Gastrocnemius medialis (tissue), 4 donors: Measurements from ENCODE around the gene STOX2. TPM values are rescaled to one million over a fixed set of nuclear protein-coding genes. Genes with fewer than 3 reads are reported as not detected.
"Not testable (repeated sequence)": the region's sequence is repeated elsewhere in the genome, so short reads cannot be mapped to it uniquely, and the experiment has no call there.

Experiments
- ATAC-seq, 2 donors: fragments of 150-250 bp; one replicate each; pipeline ENCODE4 v1.9.1; 2016
- DNase-seq, 2 donors: peaks; one replicate each; pipeline ENCODE4 v3.0.0-alpha.2; 2019
- H3K27ac ChIP-seq, 4 donors: fragments of 200-600 bp; sonication (generic); 1 replicate in 1 of 4; 2 replicates in 3 of 4; pipeline ENCODE4 v1.5.1; 2016 to 2018; ENCODE audit warnings: mild to moderate bottlenecking in 2 of 4, moderate library complexity in 1 of 4
- H3K27me3 ChIP-seq, 3 donors: fragments of 200-600 bp; sonication (generic) in 2 of 3; 1 replicate in 1 of 3; 2 replicates in 2 of 3; pipeline versions ENCODE4 v1.5.1 to v1.6.0; 2016 to 2019; ENCODE audit warnings: mild to moderate bottlenecking in 1 of 3, moderate library complexity in 1 of 3
- H3K36me3 ChIP-seq, 2 donors: fragments of 200-600 bp; sonication (generic) in 1 of 2; one replicate each; pipeline ENCODE4 v1.5.1; 2017 to 2018
- H3K4me1 ChIP-seq, 2 donors: fragments of 200-600 bp; sonication (generic) in 1 of 2; one replicate each; pipeline ENCODE4 v1.5.1; 2016 to 2017; ENCODE audit warnings: mild to moderate bottlenecking in 2 of 2
- H3K4me3 ChIP-seq, 4 donors: fragments of 200-600 bp; sonication (generic) in 3 of 4; 1 replicate in 1 of 4; 2 replicates in 3 of 4; pipeline ENCODE4 v1.5.1; 2016 to 2019; ENCODE audit warnings: mild to moderate bottlenecking in 2 of 4
- H3K9me3 ChIP-seq, 3 donors: fragments of 200-600 bp; sonication (generic) in 2 of 3; 1 replicate in 1 of 3; 2 replicates in 2 of 3; pipeline ENCODE4 v1.5.1; 2016 to 2019
- CTCF ChIP-seq, 5 experiments: fragments of 450-650 bp in 3 of 5; fragments of 200-600 bp in 2 of 5; sonication (generic) in 2 of 5; IDR thresholded peaks in 4 of 5; conservative IDR thresholded peaks in 1 of 5; 1 replicate in 4 of 5; 2 replicates in 1 of 5; pipeline ENCODE4 v1.5.1; 2016 to 2019; ENCODE audit warnings: antibody characterized with exemption in 5 of 5, mild to moderate bottlenecking in 3 of 5, moderate library complexity in 3 of 5
- POLR2A ChIP-seq, 2 donors: fragments of 450-650 bp; IDR thresholded peaks; one replicate each; pipeline ENCODE4 v1.6.1; 2017; ENCODE audit warnings: antibody characterized with exemption in 2 of 2, mild to moderate bottlenecking in 2 of 2, moderate library complexity in 2 of 2
- in situ Hi-C, 4 donors: fragments of 200-750 bp; cut with MboI; loops; one replicate each; pipeline versions ENCODE4 v1.15.0 to v1.8.0; 2017; ENCODE audit warnings: low sequenced_read_pairs in 4 of 4
- intact Hi-C: fragments of 100-400 bp; cut with DNase I; formaldehyde crosslinking; loops from one replicate; pipeline ENCODE4 v1.15.1; 2023; ENCODE audit warnings: low total_unique reads
- total RNA-seq, 4 donors: library from RNA; depleted of rRNA; stranded (reverse); fragments of >200 nt; gene quantifications; one replicate each; pipeline versions ENCODE4 v1.1.0 to v1.2.3, GENCODE V29; 2016

The STOX2 gene
- total RNA-seq, 4 donors from 2014 or later: 3.3 to 8.3 (median 5.9) TPM

GRCh38 chr4:184030764-184031163 lies 125.7 kb downstream of the STOX2 start:
- ATAC-seq: no peak

GRCh38 chr4:184032091-184032490 lies 127.0 kb downstream of the STOX2 start:
- intact Hi-C loops: no loop called here
- H3K4me3 ChIP-seq: no peak overlapping the region

More at GRCh38 chr4:184030764-184031163, 125.7 kb downstream of the STOX2 start:
- no peaks in the 10 kb centered on the region for H3K36me3 ChIP-seq
- no peaks in the 10 kb centered on the region for H3K27me3 ChIP-seq
- in situ Hi-C loops (no loop called here), intact Hi-C loops (no loop called here)
- no peak for DNase-seq
- H3K27ac ChIP-seq: no peak overlapping the region
- TF ChIP-seq POLR2A (IDR thresholded peaks at IDR 0.05) (no peak), CTCF (IDR thresholded peaks at IDR 0.05 in 4 of 5, conservative IDR thresholded peaks at IDR 0.05 in 1 of 5) (no peak)
- H3K4me3 ChIP-seq: no peak overlapping the region
- H3K4me1 ChIP-seq: no peaks in the 10 kb centered on the region
- no peaks in the 10 kb centered on the region for H3K9me3 ChIP-seq

GRCh38 chr4:184039963-184040383 lies 134.9 kb downstream of the STOX2 start:
- H3K4me1 ChIP-seq: no peaks in the 10 kb centered on the region
- no peaks in the 10 kb centered on the region for H3K27me3 ChIP-seq
- no peak overlapping the region for H3K27ac ChIP-seq
- TF ChIP-seq POLR2A (IDR thresholded peaks at IDR 0.05) (no peak), CTCF (IDR thresholded peaks at IDR 0.05 in 4 of 5, conservative IDR thresholded peaks at IDR 0.05 in 1 of 5) (no peak)
- intact Hi-C loops (no loop called here), in situ Hi-C loops (no loop called here)
- H3K9me3 ChIP-seq: peaks cover 0 to 1% (median 0%) of the 10 kb centered on the region in 3 donors
- H3K36me3 ChIP-seq: no peaks in the 10 kb centered on the region
- ATAC-seq: no peak
- H3K4me3 ChIP-seq: no peak overlapping the region
- DNase-seq: no peak

More at GRCh38 chr4:184032091-184032490, 127.0 kb downstream of the STOX2 start:
- DNase-seq (no peak), ATAC-seq (no peak)
- Histone ChIP-seq H3K36me3 (no peaks in the 10 kb centered on the region), H3K9me3 (no peaks in the 10 kb centered on the region), H3K4me1 (no peaks in the 10 kb centered on the region), H3K27ac (no peak overlapping the region), H3K27me3 (no peaks in the 10 kb centered on the region)
- in situ Hi-C loops: no loop called here
- no peak for TF ChIP-seq CTCF (IDR thresholded peaks at IDR 0.05 in 4 of 5, conservative IDR thresholded peaks at IDR 0.05 in 1 of 5)
- TF ChIP-seq POLR2A (IDR thresholded peaks at IDR 0.05): no peak

- Histone ChIP-seq H3K36me3 (no peaks in the 10 kb centered on the region), H3K27me3 (no peaks in the 10 kb centered on the region), H3K4me3 (no peak overlapping the region), H3K9me3 (peaks cover 0 to 6% (median 0%) of the 10 kb centered on the region in 3 donors), H3K27ac (no peak overlapping the region), H3K4me1 (no peaks in the 10 kb centered on the region)
- DNase-seq: no peak
- no peak for ATAC-seq
- intact Hi-C loops: no loop called here
- in situ Hi-C loops: no loop called here
- TF ChIP-seq POLR2A (IDR thresholded peaks at IDR 0.05) (no peak), CTCF (IDR thresholded peaks at IDR 0.05 in 4 of 5, conservative IDR thresholded peaks at IDR 0.05 in 1 of 5) (no peak)
Observed at GRCh38 chr4:184041156-184041555, 136.0 kb downstream of the STOX2 start.

GRCh38 chr4:184046148-184046547 lies 141.0 kb downstream of the STOX2 start:
- Histone ChIP-seq H3K36me3 (no peaks in the 10 kb centered on the region), H3K4me1 (no peaks in the 10 kb centered on the region)
- ATAC-seq: no peak

GRCh38 chr4:184051262-184051661 lies 146.2 kb downstream of the STOX2 start:
- ATAC-seq, H3K36me3 ChIP-seq, in situ Hi-C loops, H3K27me3 ChIP-seq, H3K4me1 ChIP-seq, H3K9me3 ChIP-seq, H3K4me3 ChIP-seq, H3K27ac ChIP-seq, intact Hi-C loops, DNase-seq: not testable (repeated sequence)

More at GRCh38 chr4:184046148-184046547, 141.0 kb downstream of the STOX2 start:
- Histone ChIP-seq H3K27ac (no peak overlapping the region), H3K4me3 (no peak overlapping the region), H3K27me3 (no peaks in the 10 kb centered on the region), H3K9me3 (peaks cover 0 to 16% (median 0%) of the 10 kb centered on the region in 3 donors)
- DNase-seq: no peak
- in situ Hi-C loops (no loop called here), intact Hi-C loops (no loop called here)
- no peak for TF ChIP-seq POLR2A (IDR thresholded peaks at IDR 0.05)
